ENCODE data around the gene NEMF.
"Not testable (repeated sequence)": the region's sequence is repeated elsewhere in the genome, so short reads cannot be mapped to it uniquely, and the experiment has no call there.

Gene NEMF

DNA sequence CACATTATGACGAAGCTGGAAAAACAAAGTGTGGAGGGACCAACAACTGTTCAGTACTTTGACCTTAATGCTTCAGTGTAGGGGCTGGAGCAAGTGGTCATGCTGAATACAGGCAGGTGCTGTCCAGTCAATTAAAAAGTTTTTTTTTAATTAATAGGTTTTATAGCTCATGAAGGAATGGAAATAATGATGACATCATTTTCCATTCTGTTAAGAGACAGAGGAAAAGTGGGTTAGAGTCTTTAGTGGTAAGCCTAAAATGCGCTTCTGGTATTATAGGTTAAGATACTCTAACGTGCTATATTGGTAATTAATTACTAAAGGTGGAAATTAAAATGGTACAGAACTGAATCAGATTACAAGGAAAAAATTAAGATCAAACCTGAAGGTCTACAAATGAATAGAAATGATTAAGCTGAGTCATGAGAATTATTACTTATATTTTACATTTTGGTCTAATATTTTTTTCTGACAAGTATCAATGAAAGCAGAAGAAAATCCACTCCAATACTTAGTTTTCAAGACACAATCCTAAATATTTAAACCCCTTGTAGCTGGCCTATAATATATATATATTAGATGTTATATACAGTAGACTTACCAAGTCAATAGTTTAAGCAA, 69.1 kb downstream of the NEMF start:
- ChIA-PET POLR2A (no interaction called here), CTCF (interaction anchor here (1.2 kb wide), 1 partner anchor 8 kb away, joined by 4 read pairs; no protein-coding TSS in a partner anchor)
- DNase-seq = no peak
- H3K4me3 ChIP-seq (ENCODE audit: control insufficient read depth in 1 of 7, extremely low read depth in 1 of 7, insufficient read depth in 4 of 7, low read depth in 2 of 7, low read length in 6 of 7) = no peak overlapping the region
- no peak overlapping the region for H3K27ac ChIP-seq (ENCODE audit: insufficient read depth in 1 of 2, low read depth in 1 of 2, low read length in 2 of 2, poor library complexity in 1 of 2, severe bottlenecking in 2 of 2)
- H3K9me3 ChIP-seq (ENCODE audit: control extremely low read depth in 1 of 5, control insufficient read depth in 4 of 5, insufficient read depth in 2 of 5, low read depth in 1 of 5, low read length in 4 of 5) = no peaks in the 10 kb centered on the region
- 100% methylated on average over 2 of the region's 3 CpGs for WGBS (ENCODE audit: insufficient coverage)
- H3K27me3 ChIP-seq (replicated peaks in 2 of 5; ENCODE audit: control insufficient read depth in 4 of 5, insufficient read depth in 5 of 5, low read length in 4 of 5) = no peaks in the 10 kb centered on the region
- H3K4me1 ChIP-seq (ENCODE audit: control extremely low read depth in 1 of 4, control insufficient read depth in 4 of 4, insufficient read depth in 4 of 4, low read length in 3 of 4) = no peaks in the 10 kb centered on the region
- H3K36me3 ChIP-seq (ENCODE audit: control insufficient read depth in 4 of 4, insufficient read depth in 4 of 4, low read length in 3 of 4) = peaks cover 37 to 89% (median 64%) of the 10 kb centered on the region in 4 experiments

DNA sequence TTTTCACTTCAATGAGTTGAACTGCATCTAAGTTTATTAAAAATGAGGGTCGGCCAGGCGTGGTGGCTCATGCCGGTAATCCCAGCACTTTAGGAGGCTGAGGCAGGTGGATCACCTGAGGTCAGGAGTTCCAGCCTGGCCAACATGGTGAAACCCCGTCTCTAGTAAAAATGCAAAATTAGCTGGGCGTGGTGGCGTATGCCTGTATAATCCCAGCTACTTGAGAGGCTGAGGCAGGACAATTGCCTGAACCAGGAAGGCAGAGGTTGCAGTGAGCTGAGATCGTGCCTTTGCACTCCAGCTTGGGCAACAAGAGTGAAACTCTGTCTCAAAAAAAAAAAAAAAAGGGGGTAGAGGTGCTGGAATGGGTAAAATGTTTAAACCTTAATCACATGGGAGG, 71.5 kb downstream of the NEMF start:
- not testable (repeated sequence) for H3K27ac ChIP-seq (ENCODE audit: insufficient read depth in 1 of 2, low read depth in 1 of 2, low read length in 2 of 2, poor library complexity in 1 of 2, severe bottlenecking in 2 of 2); H3K4me1 ChIP-seq (ENCODE audit: control extremely low read depth in 1 of 4, control insufficient read depth in 4 of 4, insufficient read depth in 4 of 4, low read length in 3 of 4); H3K27me3 ChIP-seq (replicated peaks in 2 of 5; ENCODE audit: control insufficient read depth in 4 of 5, insufficient read depth in 5 of 5, low read length in 4 of 5); H3K9me3 ChIP-seq (ENCODE audit: control extremely low read depth in 1 of 5, control insufficient read depth in 4 of 5, insufficient read depth in 2 of 5, low read depth in 1 of 5, low read length in 4 of 5); H3K4me3 ChIP-seq (ENCODE audit: control insufficient read depth in 1 of 7, extremely low read depth in 1 of 7, insufficient read depth in 4 of 7, low read depth in 2 of 7, low read length in 6 of 7); DNase-seq
- ChIA-PET POLR2A (interaction anchor here (1.2 kb wide), 1 partner anchor 13 kb away, joined by 7 read pairs; the partner anchor contains the start of gene KLHDC2), CTCF (interaction anchor here (0.6 kb wide), 1 partner anchor 17 kb away, joined by 4 read pairs; no protein-coding TSS in a partner anchor)
- H3K36me3 ChIP-seq (ENCODE audit: control insufficient read depth in 4 of 4, insufficient read depth in 4 of 4, low read length in 3 of 4) = peaks cover 31 to 84% (median 56%) of the 10 kb centered on the region in 4 experiments
- 91% methylated on average over 6 of the region's 7 CpGs for WGBS (ENCODE audit: insufficient coverage)

- DNase-seq = no peak
- Histone ChIP-seq H3K36me3 (ENCODE audit: control insufficient read depth in 4 of 4, insufficient read depth in 4 of 4, low read length in 3 of 4) (peaks cover 39 to 83% (median 56%) of the 10 kb centered on the region in 4 experiments), H3K4me3 (ENCODE audit: control insufficient read depth in 1 of 7, extremely low read depth in 1 of 7, insufficient read depth in 4 of 7, low read depth in 2 of 7, low read length in 6 of 7) (no peak overlapping the region), H3K27ac (ENCODE audit: insufficient read depth in 1 of 2, low read depth in 1 of 2, low read length in 2 of 2, poor library complexity in 1 of 2, severe bottlenecking in 2 of 2) (no peak overlapping the region), H3K9me3 (ENCODE audit: control extremely low read depth in 1 of 5, control insufficient read depth in 4 of 5, insufficient read depth in 2 of 5, low read depth in 1 of 5, low read length in 4 of 5) (no peaks in the 10 kb centered on the region), H3K27me3 (replicated peaks in 2 of 5; ENCODE audit: control insufficient read depth in 4 of 5, insufficient read depth in 5 of 5, low read length in 4 of 5) (no peaks in the 10 kb centered on the region), H3K4me1 (ENCODE audit: control extremely low read depth in 1 of 4, control insufficient read depth in 4 of 4, insufficient read depth in 4 of 4, low read length in 3 of 4) (no peaks in the 10 kb centered on the region)
- ChIA-PET POLR2A (no interaction called here), CTCF (no interaction called here)
- WGBS (ENCODE audit: insufficient coverage) = 100% methylated on average over 1 of the region's 2 CpGs
Observed at GRCh38 chr14:49778421-49778820, 74.2 kb downstream of the NEMF start.

- POLR2A ChIA-PET = no interaction called here
- peak overlapping the region in 1 of 2 experiments; percentile 19 for H3K27ac ChIP-seq (ENCODE audit: insufficient read depth in 1 of 2, low read depth in 1 of 2, low read length in 2 of 2, poor library complexity in 1 of 2, severe bottlenecking in 2 of 2)
- no CpG with 5 or more reads among the region's 1 CpG for WGBS (ENCODE audit: insufficient coverage)
- DNase-seq = no peak
- peaks cover 3 to 18% (median 16%) of the 10 kb centered on the region in 4 experiments for H3K4me1 ChIP-seq (ENCODE audit: control extremely low read depth in 1 of 4, control insufficient read depth in 4 of 4, insufficient read depth in 4 of 4, low read length in 3 of 4)
- CTCF ChIA-PET = interaction anchor here (1.8 kb wide), 1 partner anchor 8 kb away, joined by 5 read pairs; no protein-coding TSS in a partner anchor
- no peaks in the 10 kb centered on the region for H3K9me3 ChIP-seq (ENCODE audit: control extremely low read depth in 1 of 5, control insufficient read depth in 4 of 5, insufficient read depth in 2 of 5, low read depth in 1 of 5, low read length in 4 of 5)
- no peaks in the 10 kb centered on the region for H3K27me3 ChIP-seq (replicated peaks in 2 of 5; ENCODE audit: control insufficient read depth in 4 of 5, insufficient read depth in 5 of 5, low read length in 4 of 5)
- peaks cover 16 to 48% (median 27%) of the 10 kb centered on the region in 4 experiments for H3K36me3 ChIP-seq (ENCODE audit: control insufficient read depth in 4 of 4, insufficient read depth in 4 of 4, low read length in 3 of 4)
- no peak overlapping the region for H3K4me3 ChIP-seq (ENCODE audit: control insufficient read depth in 1 of 7, extremely low read depth in 1 of 7, insufficient read depth in 4 of 7, low read depth in 2 of 7, low read length in 6 of 7)
Observed at GRCh38 chr14:49774106-49774505, 78.5 kb downstream of the NEMF start.

DNA sequence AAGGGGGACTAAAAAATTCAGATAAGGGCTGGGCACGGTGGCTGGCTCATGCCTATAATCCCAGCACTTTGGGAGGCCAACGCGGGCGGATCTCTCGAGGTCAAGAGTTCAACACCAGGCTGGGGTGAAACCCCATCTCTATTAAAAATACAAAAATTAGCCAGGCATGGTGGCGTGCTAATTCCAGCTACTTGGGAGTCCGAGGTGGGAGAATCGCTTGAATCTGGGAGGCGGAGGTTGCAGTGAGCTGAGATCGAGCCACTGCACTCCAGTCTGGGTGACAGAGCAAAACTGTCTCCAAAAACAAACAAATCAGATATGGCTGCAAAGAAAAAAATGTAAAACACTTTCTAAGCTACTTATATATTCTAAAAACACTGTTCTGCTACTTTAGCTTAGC, 80.9 kb downstream of the NEMF start:
- H3K4me1 ChIP-seq (ENCODE audit: control extremely low read depth in 1 of 4, control insufficient read depth in 4 of 4, insufficient read depth in 4 of 4, low read length in 3 of 4) = peaks cover 9 to 31% (median 24%) of the 10 kb centered on the region in 4 experiments
- WGBS (ENCODE audit: insufficient coverage) = 96% methylated on average over 9 of the region's 10 CpGs
- H3K9me3 ChIP-seq (ENCODE audit: control extremely low read depth in 1 of 5, control insufficient read depth in 4 of 5, insufficient read depth in 2 of 5, low read depth in 1 of 5, low read length in 4 of 5); POLR2A ChIA-PET; DNase-seq; H3K4me3 ChIP-seq (ENCODE audit: control insufficient read depth in 1 of 7, extremely low read depth in 1 of 7, insufficient read depth in 4 of 7, low read depth in 2 of 7, low read length in 6 of 7); H3K27ac ChIP-seq (ENCODE audit: insufficient read depth in 1 of 2, low read depth in 1 of 2, low read length in 2 of 2, poor library complexity in 1 of 2, severe bottlenecking in 2 of 2); H3K27me3 ChIP-seq (replicated peaks in 2 of 5; ENCODE audit: control insufficient read depth in 4 of 5, insufficient read depth in 5 of 5, low read length in 4 of 5): not testable (repeated sequence)
- CTCF ChIA-PET = interaction anchor here (0.6 to 1.9 kb wide), 2 partner anchors 60 to 92 kb away, joined by 4 to 5 read pairs; no protein-coding TSS in a partner anchor
- peaks cover 11 to 30% (median 18%) of the 10 kb centered on the region in 4 experiments for H3K36me3 ChIP-seq (ENCODE audit: control insufficient read depth in 4 of 4, insufficient read depth in 4 of 4, low read length in 3 of 4)

DNA sequence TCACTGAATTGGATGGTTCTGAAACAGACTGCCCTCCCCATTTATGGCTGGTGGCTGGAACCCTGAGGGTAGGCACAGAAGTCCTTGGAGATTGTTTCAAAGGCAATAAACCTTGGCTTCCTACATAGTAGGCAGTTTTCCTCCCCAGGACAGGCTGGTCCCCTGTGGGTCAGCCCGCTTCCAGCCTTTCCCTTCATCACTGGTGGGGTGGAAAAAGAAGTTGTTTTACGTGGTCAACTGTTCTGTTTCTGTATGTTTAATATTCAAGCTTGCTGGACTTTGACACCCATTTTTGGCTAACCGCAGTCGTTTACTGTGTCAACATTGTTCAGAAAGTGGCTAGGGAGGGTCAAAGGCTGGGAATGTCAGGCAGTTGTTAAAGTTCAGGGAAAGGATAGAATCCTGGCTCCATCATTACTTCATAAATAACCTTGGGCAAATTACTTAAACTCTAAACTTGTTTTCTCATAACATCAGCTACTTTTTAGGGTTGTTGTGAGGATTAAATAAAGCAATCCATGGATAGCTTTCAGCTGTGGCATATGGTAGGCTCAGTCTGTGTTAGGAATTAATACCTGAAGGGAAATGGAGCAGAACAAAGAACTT, 82.3 kb downstream of the NEMF start:
- WGBS (ENCODE audit: insufficient coverage) = 100% methylated on average over 2 of the region's 4 CpGs
- no peaks in the 10 kb centered on the region for H3K27me3 ChIP-seq (replicated peaks in 2 of 5; ENCODE audit: control insufficient read depth in 4 of 5, insufficient read depth in 5 of 5, low read length in 4 of 5)
- H3K36me3 ChIP-seq (ENCODE audit: control insufficient read depth in 4 of 4, insufficient read depth in 4 of 4, low read length in 3 of 4) = peaks cover 11 to 20% (median 14%) of the 10 kb centered on the region in 4 experiments
- H3K9me3 ChIP-seq (ENCODE audit: control extremely low read depth in 1 of 5, control insufficient read depth in 4 of 5, insufficient read depth in 2 of 5, low read depth in 1 of 5, low read length in 4 of 5) = no peaks in the 10 kb centered on the region
- peak overlapping the region in 2 of 7 experiments; percentile 20 to 24 for H3K4me3 ChIP-seq (ENCODE audit: control insufficient read depth in 1 of 7, extremely low read depth in 1 of 7, insufficient read depth in 4 of 7, low read depth in 2 of 7, low read length in 6 of 7)
- CTCF ChIA-PET = interaction anchor here (1.8 to 2.1 kb wide), 2 partner anchors 20 to 136 kb away, joined by 4 to 8 read pairs; partner anchors contain the start of gene DNAAF2
- DNase-seq = no peak
- H3K4me1 ChIP-seq (ENCODE audit: control extremely low read depth in 1 of 4, control insufficient read depth in 4 of 4, insufficient read depth in 4 of 4, low read length in 3 of 4) = peaks cover 9 to 32% (median 25%) of the 10 kb centered on the region in 4 experiments
- peak overlapping the region in 1 of 2 experiments; percentile 47 for H3K27ac ChIP-seq (ENCODE audit: insufficient read depth in 1 of 2, low read depth in 1 of 2, low read length in 2 of 2, poor library complexity in 1 of 2, severe bottlenecking in 2 of 2)
- POLR2A ChIA-PET = interaction anchor here (0.6 to 2.1 kb wide), 2 partner anchors 83 to 186 kb away, joined by 3 to 4 read pairs; partner anchors contain the start of gene POLE2
